CD14-positive monocyte (primary cell): ENCODE results near the gene KLF3. TPM values are rescaled to one million over a fixed set of nuclear protein-coding genes. Genes with fewer than 3 reads are reported as not detected.

Experiments
- DNase-seq, 3 donors: peaks; one replicate each; pipeline ENCODE4 v3.0.0-alpha.2; 2011 to 2022
- H2AFZ ChIP-seq: 2 replicates; pipeline ENCODE4 v1.6.0; 2012; ENCODE audit warnings: mild to moderate bottlenecking, low read depth, low read length, inconsistent platforms; ENCODE audit not compliant: insufficient read depth, poor library complexity, severe bottlenecking
- H3K27ac ChIP-seq, 2 donors: 1 replicate in 1 of 2; 2 replicates in 1 of 2; pipeline ENCODE4 v1.5.1; 2012 to 2013; ENCODE audit warnings: low read length in 2 of 2, control low read depth in 1 of 2, inconsistent platforms in 1 of 2, low read depth in 1 of 2, mild to moderate bottlenecking in 1 of 2
- H3K27me3 ChIP-seq, 2 donors: one replicate each; pipeline versions ENCODE4 v1.6.0 to v1.6.1; 2011 to 2013; ENCODE audit warnings: low read length in 2 of 2; ENCODE audit not compliant: control insufficient read depth in 2 of 2, insufficient read depth in 2 of 2
- H3K36me3 ChIP-seq, 2 donors: replicated peaks in 1 of 2; 1 replicate in 1 of 2; 2 replicates in 1 of 2; pipeline versions ENCODE4 v1.5.1 to v1.6.1; 2012 to 2013; ENCODE audit warnings: low read length in 2 of 2, control low read depth in 1 of 2, inconsistent platforms in 1 of 2, mild to moderate bottlenecking in 1 of 2; ENCODE audit not compliant: insufficient read depth in 2 of 2, control insufficient read depth in 1 of 2
- H3K4me1 ChIP-seq, 2 donors: 1 replicate in 1 of 2; 2 replicates in 1 of 2; pipeline versions ENCODE4 v1.5.1 to v1.6.1; 2012 to 2013; ENCODE audit warnings: low read length in 2 of 2, control low read depth in 1 of 2, inconsistent platforms in 1 of 2, mild to moderate bottlenecking in 1 of 2, moderate library complexity in 1 of 2; ENCODE audit not compliant: insufficient read depth in 2 of 2, control insufficient read depth in 1 of 2
- H3K4me2 ChIP-seq: replicated peaks from 2 replicates; pipeline ENCODE3; 2012; ENCODE audit warnings: low read length, moderate library complexity, mild to moderate bottlenecking; ENCODE audit not compliant: poor library complexity, severe bottlenecking; ENCODE audit errors: extremely low read depth
- H3K4me3 ChIP-seq, 3 experiments: fragments of 200-600 bp in 1 of 3; sonication (generic) in 1 of 3; replicated peaks in 1 of 3; 1 replicate in 2 of 3; 2 replicates in 1 of 3; pipeline ENCODE4 v1.5.1; 2011 to 2013; ENCODE audit warnings: low read length in 3 of 3, mild to moderate bottlenecking in 3 of 3, control low read depth in 2 of 3, low read depth in 2 of 3, inconsistent platforms in 1 of 3, moderate library complexity in 1 of 3
- H3K79me2 ChIP-seq: 2 replicates; pipeline ENCODE4 v1.6.0; 2012; ENCODE audit warnings: mild to moderate bottlenecking, control low read depth, inconsistent platforms, low read length, moderate library complexity; ENCODE audit not compliant: insufficient read depth
- H3K9ac ChIP-seq: 2 replicates; pipeline ENCODE4 v1.6.0; 2017; ENCODE audit warnings: low read length, mild to moderate bottlenecking; ENCODE audit not compliant: insufficient read depth, poor library complexity, severe bottlenecking
- H3K9me3 ChIP-seq, 2 donors: replicated peaks in 1 of 2; 1 replicate in 1 of 2; 2 replicates in 1 of 2; pipeline versions ENCODE4 v1.5.1 to v1.6.1; 2012 to 2013; ENCODE audit warnings: low read length in 2 of 2, control low read depth in 1 of 2; ENCODE audit not compliant: control insufficient read depth in 1 of 2, insufficient read depth in 1 of 2
- H4K20me1 ChIP-seq: 2 replicates; pipeline ENCODE4 v1.6.0; 2012; ENCODE audit warnings: mild to moderate bottlenecking, low read length, control low read depth, moderate library complexity; ENCODE audit not compliant: insufficient read depth
- H3K27ac Mint-ChIP-seq, 7 donors: one replicate each; pipeline ENCODE4 v1.8.0; 2020; ENCODE audit warnings: mild to moderate bottlenecking in 7 of 7, mixed read lengths in 7 of 7, moderate library complexity in 6 of 7, inconsistent platforms in 2 of 7
- H3K27me3 Mint-ChIP-seq, 3 donors: one replicate each; pipeline ENCODE4 v1.8.0; 2021 to 2022; ENCODE audit warnings: low read depth in 3 of 3, mild to moderate bottlenecking in 3 of 3, mixed read lengths in 3 of 3, moderate library complexity in 3 of 3, inconsistent platforms in 1 of 3
- H3K36me3 Mint-ChIP-seq, 2 donors: one replicate each; pipeline ENCODE4 v1.8.0; 2020; ENCODE audit warnings: mixed read lengths in 2 of 2, inconsistent platforms in 1 of 2, mild to moderate bottlenecking in 1 of 2
- H3K4me1 Mint-ChIP-seq: one replicate; pipeline ENCODE4 v1.8.0; 2020; ENCODE audit warnings: mild to moderate bottlenecking, mixed read lengths
- H3K4me3 Mint-ChIP-seq, 2 donors: one replicate each; pipeline ENCODE4 v1.8.0; 2020; ENCODE audit warnings: mild to moderate bottlenecking in 2 of 2, mixed read lengths in 2 of 2, moderate library complexity in 1 of 2
- H3K9me3 Mint-ChIP-seq, 7 donors: one replicate each; pipeline ENCODE4 v1.8.0; 2020 to 2022; ENCODE audit warnings: mixed read lengths in 7 of 7, mild to moderate bottlenecking in 6 of 7, moderate library complexity in 6 of 7, inconsistent platforms in 2 of 7
- WGBS: methylation state at CpG from one replicate; pipeline ENCODE4 v1.1.5; 2013; ENCODE audit warnings: missing lambda C conversion rate; ENCODE audit not compliant: insufficient coverage; 5-methylcytosine and 5-hydroxymethylcytosine counted together
- intact Hi-C, 2 donors: fragments of 100-400 bp; cut with micrococcal nuclease; formaldehyde crosslinking; loops; one replicate each; pipeline versions ENCODE4 v1.15.0 to v1.15.1; 2023
- polyA plus RNA-seq, 3 donors: library from polyadenylated mRNA; depleted of rRNA in 1 of 3; unstranded in 2 of 3; stranded (reverse) in 1 of 3; fragments of 300-500 nt in 2 of 3; fragments of >200 nt in 1 of 3; fragmentation: Illumina TruSeq in 2 of 3; gene quantifications; 1 replicate in 2 of 3; 2 replicates in 1 of 3; pipeline ENCODE4 v1.2.3, GENCODE V29; 2012 to 2021
- TF ChIP-seq, protein P1 (sequence below): fragments of 200-600 bp; IDR thresholded peaks from one replicate; pipeline ENCODE4 v1.8.0; 2022; ENCODE audit warnings: antibody characterized with exemption, mild to moderate bottlenecking

Gene KLF3
- polyA plus RNA-seq, 3 donors = 46.3 to 95.7 (median 53.9) TPM

DNA sequence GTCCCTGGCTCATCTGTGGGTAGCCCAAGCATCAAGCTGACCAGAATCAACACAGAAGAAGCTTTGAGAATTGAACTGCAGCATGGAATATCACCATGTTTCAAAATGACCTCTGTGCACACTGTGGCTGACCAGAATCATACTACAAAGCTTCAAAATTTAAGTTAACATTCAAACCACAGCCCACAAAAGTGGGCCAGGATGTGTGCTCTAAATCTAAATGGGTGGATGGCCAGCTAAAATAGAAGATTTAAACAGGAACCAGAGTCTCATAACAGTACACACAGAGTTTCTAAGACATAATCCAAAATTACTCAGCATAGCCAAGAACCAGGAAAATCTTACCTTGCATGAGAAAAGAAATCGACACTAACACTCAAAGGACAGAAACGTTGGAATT is 46.1 kb downstream of the KLF3 start:
- no peaks in the 10 kb centered on the region for H3K36me3 Mint-ChIP-seq
- Histone ChIP-seq H3K4me1 (no peaks in the 10 kb centered on the region), H3K79me2 (no peaks in the 10 kb centered on the region), H3K9me3 (peaks cover 0 to 6% of the 10 kb centered on the region in 2 donors), H2AFZ (no peak overlapping the region), H3K27me3 (no peaks in the 10 kb centered on the region), H3K9ac (no peak overlapping the region), H4K20me1 (no peaks in the 10 kb centered on the region), H3K27ac (no peak overlapping the region), H3K4me2 (no peak overlapping the region), H3K36me3 (no peaks in the 10 kb centered on the region), H3K4me3 (no peak overlapping the region)
- H3K4me3 Mint-ChIP-seq = no peak overlapping the region
- no peak overlapping the region for H3K27ac Mint-ChIP-seq
- peaks cover 0 to 4% (median 0%) of the 10 kb centered on the region in 3 donors for H3K27me3 Mint-ChIP-seq
- DNase-seq = no peak
- no peaks in the 10 kb centered on the region for H3K4me1 Mint-ChIP-seq
- TF ChIP-seq, protein P1, sequence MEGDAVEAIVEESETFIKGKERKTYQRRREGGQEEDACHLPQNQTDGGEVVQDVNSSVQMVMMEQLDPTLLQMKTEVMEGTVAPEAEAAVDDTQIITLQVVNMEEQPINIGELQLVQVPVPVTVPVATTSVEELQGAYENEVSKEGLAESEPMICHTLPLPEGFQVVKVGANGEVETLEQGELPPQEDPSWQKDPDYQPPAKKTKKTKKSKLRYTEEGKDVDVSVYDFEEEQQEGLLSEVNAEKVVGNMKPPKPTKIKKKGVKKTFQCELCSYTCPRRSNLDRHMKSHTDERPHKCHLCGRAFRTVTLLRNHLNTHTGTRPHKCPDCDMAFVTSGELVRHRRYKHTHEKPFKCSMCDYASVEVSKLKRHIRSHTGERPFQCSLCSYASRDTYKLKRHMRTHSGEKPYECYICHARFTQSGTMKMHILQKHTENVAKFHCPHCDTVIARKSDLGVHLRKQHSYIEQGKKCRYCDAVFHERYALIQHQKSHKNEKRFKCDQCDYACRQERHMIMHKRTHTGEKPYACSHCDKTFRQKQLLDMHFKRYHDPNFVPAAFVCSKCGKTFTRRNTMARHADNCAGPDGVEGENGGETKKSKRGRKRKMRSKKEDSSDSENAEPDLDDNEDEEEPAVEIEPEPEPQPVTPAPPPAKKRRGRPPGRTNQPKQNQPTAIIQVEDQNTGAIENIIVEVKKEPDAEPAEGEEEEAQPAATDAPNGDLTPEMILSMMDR = no peak
- peaks cover 0 to 11% (median 8%) of the 10 kb centered on the region in 7 donors for H3K9me3 Mint-ChIP-seq
- intact Hi-C loops = no loop called here
- WGBS = no CpG with 5 or more reads among the region's 2 CpGs

DNA sequence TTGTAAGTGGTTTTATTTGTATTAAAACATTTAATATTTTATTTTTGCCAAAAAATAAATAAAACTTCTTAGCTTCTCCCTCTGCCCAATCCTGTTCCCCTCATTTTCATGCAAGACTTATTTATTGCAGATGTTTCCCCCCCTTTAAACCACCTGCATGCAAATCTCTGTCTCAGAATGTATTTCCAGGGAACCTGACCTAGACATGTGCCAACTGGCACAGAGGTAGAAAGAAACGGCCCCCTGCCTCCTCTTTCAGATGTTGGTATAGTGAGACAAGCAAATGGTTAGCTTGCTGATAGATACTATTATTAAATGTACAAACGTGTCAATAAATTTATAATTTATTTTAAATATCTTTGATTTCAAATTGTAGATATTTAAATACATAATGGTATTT is 47.1 kb downstream of the KLF3 start:
- intact Hi-C loops = no loop called here
- H3K27ac Mint-ChIP-seq = no peak overlapping the region
- no peaks in the 10 kb centered on the region for H3K4me1 ChIP-seq

More for the DNA sequence above, 47.1 kb downstream of the KLF3 start:
- H4K20me1 ChIP-seq = no peaks in the 10 kb centered on the region
- H3K9me3 Mint-ChIP-seq = peaks cover 0 to 11% (median 8%) of the 10 kb centered on the region in 7 donors
- TF ChIP-seq, protein P1 = no peak
- H3K4me1 Mint-ChIP-seq = no peaks in the 10 kb centered on the region
- no peak overlapping the region for H3K9ac ChIP-seq
- H3K4me3 ChIP-seq = no peak overlapping the region
- H2AFZ ChIP-seq = no peak overlapping the region
- WGBS = no CpG with 5 or more reads among the region's 2 CpGs
- no peaks in the 10 kb centered on the region for H3K79me2 ChIP-seq
- H3K36me3 Mint-ChIP-seq = no peaks in the 10 kb centered on the region
- no peak overlapping the region for H3K27ac ChIP-seq
- no peaks in the 10 kb centered on the region for H3K36me3 ChIP-seq
- no peak overlapping the region for H3K4me2 ChIP-seq
- H3K27me3 Mint-ChIP-seq = peaks cover 0 to 2% (median 0%) of the 10 kb centered on the region in 3 donors
- H3K27me3 ChIP-seq = no peaks in the 10 kb centered on the region
- no peak overlapping the region for H3K4me3 Mint-ChIP-seq
- DNase-seq = no peak
- peaks cover 0 to 6% of the 10 kb centered on the region in 2 donors for H3K9me3 ChIP-seq
